KMS-11 (cell line): Measurements from ENCODE around the gene GLIS1.

Experiments
- H2AFZ ChIP-seq: fragments of 200-600 bp; sonication (generic); 2 replicates; pipeline ENCODE4 v1.6.1; 2016; ENCODE audit warnings: antibody characterized with exemption, mixed run types, low read depth
- H3K27ac ChIP-seq: fragments of 200-600 bp; sonication (generic); 2 replicates; pipeline ENCODE4 v1.6.1; 2016; ENCODE audit warnings: mild to moderate bottlenecking, mixed run types
- H3K27me3 ChIP-seq: fragments of 200-600 bp; sonication (generic); 2 replicates; pipeline ENCODE4 v1.6.1; 2017; ENCODE audit warnings: mild to moderate bottlenecking, low read depth, mixed run types, moderate library complexity; ENCODE audit not compliant: insufficient read depth
- H3K36me3 ChIP-seq: fragments of 200-600 bp; sonication (generic); 2 replicates; pipeline ENCODE4 v1.6.1; 2017; ENCODE audit warnings: mild to moderate bottlenecking, mixed run types; ENCODE audit not compliant: insufficient read depth
- H3K4me1 ChIP-seq: fragments of 200-600 bp; sonication (generic); 2 replicates; pipeline ENCODE4 v1.6.1; 2016; ENCODE audit warnings: mild to moderate bottlenecking, low read depth, mixed run types; ENCODE audit not compliant: poor library complexity, severe bottlenecking
- H3K4me2 ChIP-seq: fragments of 200-600 bp; sonication (generic); 2 replicates; pipeline ENCODE4 v1.7.0; 2016; ENCODE audit warnings: mild to moderate bottlenecking, mixed run types
- H3K4me3 ChIP-seq: fragments of 200-600 bp; sonication (generic); IDR thresholded peaks from 2 replicates; pipeline ENCODE4 v1.6.1; 2017; ENCODE audit warnings: low read depth, low read length, mixed read lengths; ENCODE audit not compliant: insufficient read depth
- H3K79me2 ChIP-seq: fragments of 200-600 bp; sonication (generic); 2 replicates; pipeline ENCODE4 v1.6.1; 2016; ENCODE audit warnings: low read depth, mixed run types; ENCODE audit not compliant: insufficient read depth
- H3K9ac ChIP-seq: fragments of 200-600 bp; sonication (generic); 2 replicates; pipeline ENCODE4 v1.6.1; 2016; ENCODE audit warnings: mild to moderate bottlenecking, mixed run types
- H4K20me1 ChIP-seq: fragments of 200-600 bp; sonication (generic); 2 replicates; pipeline ENCODE4 v1.6.1; 2016; ENCODE audit warnings: mild to moderate bottlenecking, mixed run types; ENCODE audit not compliant: insufficient read depth
- CTCF ChIP-seq: fragments of 200-600 bp; sonication (generic); conservative IDR thresholded peaks from 2 replicates; pipeline ENCODE4 v1.6.1; 2017; ENCODE audit warnings: low read depth, mild to moderate bottlenecking, antibody characterized with exemption, low read length, moderate library complexity, mixed read lengths

GLIS1 gene

GRCh38 chr1:53505401-53505800 lies 233.6 kb downstream of the GLIS1 start:
- TF ChIP-seq CTCF, result no peak
- H3K79me2 ChIP-seq, result no peaks in the 10 kb centered on the region
- no peak overlapping the region for H3K4me3 ChIP-seq
- H3K27ac ChIP-seq, result no peak overlapping the region
- H3K4me2 ChIP-seq, result no peak overlapping the region
- no peaks in the 10 kb centered on the region for H3K4me1 ChIP-seq
- H3K9ac ChIP-seq, result no peak overlapping the region
- no peaks in the 10 kb centered on the region for H3K27me3 ChIP-seq
- H4K20me1 ChIP-seq, result no peaks in the 10 kb centered on the region
- H3K36me3 ChIP-seq, result no peaks in the 10 kb centered on the region
- no peak overlapping the region for H2AFZ ChIP-seq

- Histone ChIP-seq H3K27ac (no peak overlapping the region), H3K27me3 (no peaks in the 10 kb centered on the region), H3K4me2 (no peak overlapping the region), H4K20me1 (no peaks in the 10 kb centered on the region), H2AFZ (no peak overlapping the region), H3K4me3 (no peak overlapping the region), H3K9ac (no peak overlapping the region), H3K4me1 (no peaks in the 10 kb centered on the region), H3K36me3 (no peaks in the 10 kb centered on the region), H3K79me2 (no peaks in the 10 kb centered on the region)
- no peak for TF ChIP-seq CTCF
These were observed 234.1 kb downstream of the GLIS1 start for GRCh38 chr1:53504901-53505300.

GRCh38 chr1:53503433-53504217 lies 235.3 kb downstream of the GLIS1 start:
- no peak for TF ChIP-seq CTCF
- Histone ChIP-seq H3K36me3 (no peaks in the 10 kb centered on the region), H3K4me3 (no peak overlapping the region), H2AFZ (no peak overlapping the region), H3K4me1 (peaks cover 11% of the 10 kb centered on the region), H3K9ac (no peak overlapping the region), H3K27ac (no peak overlapping the region), H4K20me1 (no peaks in the 10 kb centered on the region), H3K27me3 (no peaks in the 10 kb centered on the region), H3K79me2 (no peaks in the 10 kb centered on the region), H3K4me2 (no peak overlapping the region)

- Histone ChIP-seq H3K4me3 (no peak overlapping the region), H3K27me3 (no peaks in the 10 kb centered on the region), H3K36me3 (no peaks in the 10 kb centered on the region), H4K20me1 (no peaks in the 10 kb centered on the region), H3K79me2 (no peaks in the 10 kb centered on the region), H3K27ac (no peak overlapping the region), H2AFZ (no peak overlapping the region), H3K4me1 (peaks cover 15% of the 10 kb centered on the region), H3K9ac (no peak overlapping the region), H3K4me2 (no peak overlapping the region)
- TF ChIP-seq CTCF, result no peak
These were observed 236.1 kb downstream of the GLIS1 start for GRCh38 chr1:53502641-53503432.
